H1 (cell line): Measurements from ENCODE around the gene ADSS1. TPM values are rescaled to one million over a fixed set of nuclear protein-coding genes. Genes with fewer than 3 reads are reported as not detected.

Experiments used
- CTCF ChIA-PET: fragments of 300-600 bp; sonication (Branson Sonifier 250); formaldehyde crosslinking; loops from one replicate; lab custom pipeline; 2021; ENCODE audit not compliant: partially characterized antibody; lab: Charles Lee
- POLR2A ChIA-PET: fragments of 300-600 bp; sonication (Branson Sonifier 250); formaldehyde crosslinking; loops from one replicate; lab custom pipeline; 2021; ENCODE audit warnings: inconsistent platforms; ENCODE audit not compliant: partially characterized antibody; lab: Charles Lee
- DNase-seq, 2 experiments: peaks; one replicate each; pipeline versions ENCODE4 v3.0.0 to v3.0.0-alpha.2; 2010 to 2022; ENCODE audit warnings: low spot score in 2 of 2, low read depth in 1 of 2, mixed read lengths in 1 of 2
- FAIRE-seq: peaks from 2 replicates; lab custom pipeline; 2011; peaks lifted over from hg19 to GRCh38; lab: Jason Lieb, UNC
- H2AFZ ChIP-seq: 2 replicates; pipeline ENCODE4 v1.8.1; 2012; ENCODE audit warnings: low read length, inconsistent platforms
- H2AK5ac ChIP-seq: 2 replicates; pipeline ENCODE4 v1.6.1; 2013; ENCODE audit warnings: low read depth, low read length
- H2BK120ac ChIP-seq: replicated peaks from 2 replicates; pipeline ENCODE3; 2013; ENCODE audit warnings: low read depth, low read length, inconsistent platforms
- H2BK12ac ChIP-seq: 2 replicates; pipeline ENCODE4 v1.6.1; 2013; ENCODE audit warnings: low read depth, low read length
- H2BK15ac ChIP-seq: 2 replicates; pipeline ENCODE4 v1.6.1; 2013; ENCODE audit warnings: low read length
- H2BK20ac ChIP-seq: 2 replicates; pipeline ENCODE4 v1.6.1; 2013; ENCODE audit warnings: low read length
- H2BK5ac ChIP-seq: 2 replicates; pipeline ENCODE4 v1.6.1; 2013; ENCODE audit warnings: low read depth, low read length
- H3K14ac ChIP-seq: 2 replicates; pipeline ENCODE4 v1.6.1; 2013; ENCODE audit warnings: inconsistent platforms; ENCODE audit not compliant: insufficient read length
- H3K18ac ChIP-seq: 2 replicates; pipeline ENCODE4 v1.6.1; 2013; ENCODE audit warnings: low read length; ENCODE audit errors: extremely low read depth
- H3K23ac ChIP-seq: 2 replicates; pipeline ENCODE4 v1.6.1; 2013; ENCODE audit warnings: inconsistent platforms; ENCODE audit not compliant: insufficient read length
- H3K23me2 ChIP-seq: 2 replicates; pipeline ENCODE4 v1.6.1; 2013; ENCODE audit warnings: low read depth, low read length
- H3K27ac ChIP-seq: 2 replicates; pipeline ENCODE4 v1.6.1; 2011; ENCODE audit warnings: low read depth, low read length, inconsistent platforms
- H3K27me3 ChIP-seq, 4 experiments: replicated peaks in 1 of 4; 1 replicate in 1 of 4; 2 replicates in 3 of 4; pipeline versions ENCODE4 v1.6.1 to v1.8.1; 2011 to 2013; ENCODE audit warnings: low read length in 3 of 4, mild to moderate bottlenecking in 3 of 4, inconsistent platforms in 2 of 4, mixed read lengths in 2 of 4, moderate library complexity in 1 of 4; ENCODE audit not compliant: control insufficient read depth in 3 of 4, insufficient read depth in 3 of 4; ENCODE audit errors: extremely low read depth in 1 of 4
- H3K36me3 ChIP-seq, 4 experiments: 2 replicates each; pipeline versions ENCODE4 v1.6.1 to v1.8.1; 2011 to 2013; ENCODE audit warnings: mild to moderate bottlenecking in 4 of 4, low read length in 3 of 4, moderate library complexity in 2 of 4, control low read depth in 1 of 4, inconsistent platforms in 1 of 4; ENCODE audit not compliant: insufficient read depth in 4 of 4, control insufficient read depth in 2 of 4
- H3K4ac ChIP-seq: replicated peaks from 2 replicates; pipeline ENCODE3; 2013; ENCODE audit warnings: low read length, low read depth, mixed read lengths, inconsistent platforms; ENCODE audit not compliant: insufficient read length
- H3K4me1 ChIP-seq, 4 experiments: replicated peaks in 1 of 4; 1 replicate in 1 of 4; 2 replicates in 3 of 4; pipeline versions ENCODE4 v1.6.1 to v1.8.1; 2011 to 2013; ENCODE audit warnings: low read length in 3 of 4, inconsistent platforms in 2 of 4, mixed read lengths in 1 of 4; ENCODE audit not compliant: insufficient read depth in 4 of 4, control insufficient read depth in 3 of 4
- H3K4me2 ChIP-seq, 2 experiments: 2 replicates each; pipeline versions ENCODE4 v1.6.1 to v1.8.1; 2011 to 2013; ENCODE audit warnings: low read depth in 2 of 2, low read length in 2 of 2, control low read depth in 1 of 2, inconsistent platforms in 1 of 2, mild to moderate bottlenecking in 1 of 2; ENCODE audit not compliant: insufficient read depth in 1 of 2
- H3K4me3 ChIP-seq, 4 experiments: fragments of 200-600, 300-600 bp in 1 of 4; sonication (generic), shearing (Covaris generic), sonication (Bioruptor Twin) in 1 of 4; 2 replicates each; pipeline versions ENCODE4 v1.5.1 to v1.8.1; 2011 to 2016; ENCODE audit warnings: low read length in 4 of 4, low read depth in 3 of 4, control low read depth in 2 of 4, inconsistent platforms in 2 of 4, mild to moderate bottlenecking in 2 of 4, mixed read lengths in 1 of 4, moderate library complexity in 1 of 4; ENCODE audit not compliant: insufficient read depth in 2 of 4; ENCODE audit errors: extremely low read depth in 1 of 4
- H3K56ac ChIP-seq: replicated peaks from 2 replicates; pipeline ENCODE3; 2013; ENCODE audit warnings: low read depth, mild to moderate bottlenecking, mixed read lengths, low read length, inconsistent platforms; ENCODE audit not compliant: insufficient read length
- H3K79me1 ChIP-seq: 2 replicates; pipeline ENCODE4 v1.6.1; 2013; ENCODE audit warnings: low read depth, low read length, control low read depth
- H3K79me2 ChIP-seq, 2 experiments: 2 replicates each; pipeline versions ENCODE4 v1.6.1 to v1.8.1; 2012 to 2013; ENCODE audit warnings: low read length in 2 of 2, mild to moderate bottlenecking in 2 of 2, inconsistent platforms in 1 of 2; ENCODE audit not compliant: insufficient read depth in 2 of 2, control insufficient read depth in 1 of 2
- H3K9ac ChIP-seq, 4 experiments: replicated peaks in 1 of 4; 1 replicate in 1 of 4; 2 replicates in 3 of 4; pipeline versions ENCODE4 v1.6.1 to v1.8.1; 2011 to 2013; ENCODE audit warnings: low read depth in 3 of 4, low read length in 3 of 4, control low read depth in 2 of 4, mild to moderate bottlenecking in 2 of 4, moderate library complexity in 2 of 4, inconsistent platforms in 1 of 4; ENCODE audit errors: extremely low read depth in 1 of 4
- H3K9me3 ChIP-seq, 2 experiments: 2 replicates each; pipeline versions ENCODE4 v1.6.1 to v1.8.1; 2012 to 2013; ENCODE audit warnings: mild to moderate bottlenecking in 2 of 2, moderate library complexity in 2 of 2, control low read depth in 1 of 2, inconsistent platforms in 1 of 2, low read depth in 1 of 2, low read length in 1 of 2, mixed read lengths in 1 of 2; ENCODE audit not compliant: insufficient read depth in 2 of 2
- H4K20me1 ChIP-seq, 2 experiments: replicated peaks in 1 of 2; 2 replicates each; pipeline versions ENCODE3 to v1.8.1; 2011 to 2013; ENCODE audit warnings: inconsistent platforms in 2 of 2, low read length in 2 of 2, mild to moderate bottlenecking in 1 of 2; ENCODE audit not compliant: insufficient read depth in 2 of 2, control insufficient read depth in 1 of 2
- H4K5ac ChIP-seq: 2 replicates; pipeline ENCODE4 v1.6.1; 2013; ENCODE audit warnings: low read length, low read depth, mixed read lengths, inconsistent platforms; ENCODE audit not compliant: insufficient read length
- H4K8ac ChIP-seq: 2 replicates; pipeline ENCODE4 v1.8.0; 2013; ENCODE audit warnings: mild to moderate bottlenecking, moderate library complexity, low read length, inconsistent platforms; ENCODE audit not compliant: insufficient read depth; ENCODE audit errors: extremely low read depth
- H4K91ac ChIP-seq: replicated peaks from 2 replicates; pipeline ENCODE3; 2013; ENCODE audit warnings: low read length, mixed read lengths, inconsistent platforms; ENCODE audit not compliant: insufficient read length
- JUN ChIP-seq: IDR thresholded peaks from 2 replicates; pipeline ENCODE4 v1.6.1; 2011; ENCODE audit warnings: low read depth, mild to moderate bottlenecking, improper control_type of control experiment, low read length
- WGBS, 2 experiments: shearing (Covaris generic) in 1 of 2; methylation state at CpG; one replicate each; pipeline versions ENCODE4 v1.1.6 to v1.1.7; 2013 to 2015; ENCODE audit warnings: low lambda C conversion rate in 2 of 2, mixed read lengths in 2 of 2, inconsistent platforms in 1 of 2, low coverage in 1 of 2, missing lambda C conversion rate in 1 of 2; ENCODE audit not compliant: insufficient replicate concordance in 2 of 2, insufficient coverage in 1 of 2, insufficient read length in 1 of 2; ENCODE audit errors: extremely low coverage in 1 of 2, missing lambda C conversion rate in 1 of 2; 5-methylcytosine and 5-hydroxymethylcytosine counted together
- polyA plus RNA-seq, 7 experiments: library from polyadenylated mRNA; depleted of rRNA in 3 of 7; stranded (reverse) in 5 of 7; unstranded in 2 of 7; fragments of >200 nt in 5 of 7; fragments of 200-250 nt in 2 of 7; gene quantifications; 1 replicate in 5 of 7; 2 replicates in 1 of 7; 4 replicates in 1 of 7; pipeline versions ENCODE4 v1.2.1 to v1.2.3, GENCODE V29; 2011 to 2013; ENCODE audit warnings: missing spikeins in 2 of 7, mixed read lengths in 2 of 7
- total RNA-seq: library from RNA; stranded (reverse); fragmentation: NEBNext Ultra II Directional; extraction: Animal tissue kit (Norgen Biotek cat#: 25700); gene quantifications from 2 replicates; pipeline ENCODE4 v1.2.1, GENCODE V29; 2021

Gene ADSS1
- total and polyA plus RNA-seq, 2 of the 8 experiments (the other 6 are each of a cell fraction or from before 2014, with no cell fraction given), result 7.1 to 7.9 TPM

GRCh38 chr14:104743461-104744380 is 19.7 kb downstream of the ADSS1 start:
- no peak overlapping the region for H3K18ac ChIP-seq
- H3K9ac ChIP-seq, result no peak overlapping the region
- H3K4me3 ChIP-seq, result no peak overlapping the region
- H2BK5ac ChIP-seq, result no peak overlapping the region
- H3K56ac ChIP-seq, result no peak overlapping the region
- no peak for TF ChIP-seq JUN
- TF ChIP-seq, all 59 proteins: peak for 0
- no peaks in the 10 kb centered on the region for H3K79me2 ChIP-seq
- no peak overlapping the region for H2AK5ac ChIP-seq
- ChIA-PET POLR2A (interaction anchor here (0.7 to 1.1 kb wide), 2 partner anchors 10 to 13 kb away, joined by 3 read pairs; no protein-coding TSS in a partner anchor), CTCF (interaction anchor here (4.3 kb wide), 1 partner anchor 11 kb away, joined by 18 read pairs; no protein-coding TSS in a partner anchor)
- H2BK12ac ChIP-seq, result no peak overlapping the region
- 90% methylated on average over 23 of the region's 28 CpGs; no CpG with 5 or more reads in 1 of the 2 experiments for WGBS, 2 experiments
- no peak overlapping the region for H4K91ac ChIP-seq
- H3K23me2 ChIP-seq, result no peaks in the 10 kb centered on the region
- no peak overlapping the region for H2BK20ac ChIP-seq
- H3K36me3 ChIP-seq, result peaks cover 0 to 4% (median 0%) of the 10 kb centered on the region in 4 experiments; a peak in 1 of 8 replicates
- no peak overlapping the region for H3K4ac ChIP-seq
- H3K27ac ChIP-seq, result no peak overlapping the region
- H4K8ac ChIP-seq, result no peak overlapping the region
- H3K27me3 ChIP-seq, result peaks cover 0 to 2% (median 0%) of the 10 kb centered on the region in 4 experiments; a peak in 1 of 7 replicates
- H3K79me1 ChIP-seq, result no peaks in the 10 kb centered on the region
- H2BK120ac ChIP-seq, result no peak overlapping the region
- DNase-seq, result no peak
- no peak overlapping the region for H3K23ac ChIP-seq
- no peak overlapping the region for H4K5ac ChIP-seq
- H4K20me1 ChIP-seq, result peaks cover 0 to 6% of the 10 kb centered on the region in 2 experiments
- no peak overlapping the region for H3K4me2 ChIP-seq
- no peak overlapping the region for H2AFZ ChIP-seq
- H3K4me1 ChIP-seq, result no peaks in the 10 kb centered on the region
- no peak overlapping the region for H2BK15ac ChIP-seq
- no peak for FAIRE-seq
- no peaks in the 10 kb centered on the region for H3K9me3 ChIP-seq
- H3K14ac ChIP-seq, result no peak overlapping the region
